Esophagus muscularis mucosa (tissue), 4 donors: ENCODE results near the gene TCAP.

ENCODE experiments used
- CTCF ChIP-seq, 3 experiments: fragments of 200-600 bp in 2 of 3; fragments of 450-650 bp in 1 of 3; sonication (generic) in 2 of 3; IDR thresholded peaks; one replicate each; pipeline ENCODE4 v1.5.1; 2017 to 2019; ENCODE audit warnings: antibody characterized with exemption in 3 of 3, mild to moderate bottlenecking in 2 of 3, moderate library complexity in 1 of 3
- EP300 ChIP-seq: sonication (generic); formaldehyde crosslinking; IDR thresholded peaks from one replicate; pipeline ENCODE4 v1.6.1; 2017; ENCODE audit warnings: antibody characterized with exemption
- POLR2A ChIP-seq: fragments of 450-650 bp; IDR thresholded peaks from one replicate; pipeline ENCODE4 v1.6.1; 2017; ENCODE audit warnings: antibody characterized with exemption, moderate library complexity, mild to moderate bottlenecking, low read depth

GRCh38 chr17:39624313-39624712 lies 40.8 kb upstream of the TCAP start:
- no peak for TF ChIP-seq CTCF (IDR thresholded peaks at IDR 0.05)
- no peak for TF ChIP-seq EP300
- TF ChIP-seq POLR2A, result no peak
